Tibial nerve (tissue), 3 donors: Measurements from ENCODE around the gene CEP164.

Experiments used
- CTCF ChIP-seq, 5 experiments: fragments of 200-600 bp in 3 of 5; fragments of 450-650 bp in 2 of 5; sonication (generic) in 3 of 5; IDR thresholded peaks; one replicate each; pipeline ENCODE4 v1.5.1; 2016 to 2019; ENCODE audit warnings: antibody characterized with exemption in 5 of 5, mild to moderate bottlenecking in 3 of 5, moderate library complexity in 2 of 5
- POLR2A ChIP-seq, 2 donors: fragments of 450-650 bp; IDR thresholded peaks; one replicate each; pipeline ENCODE4 v1.6.1; 2017; ENCODE audit warnings: antibody characterized with exemption in 2 of 2, mild to moderate bottlenecking in 2 of 2, moderate library complexity in 2 of 2

- TF ChIP-seq POLR2A (IDR thresholded peaks at IDR 0.05): no peak
- no peak for TF ChIP-seq CTCF (IDR thresholded peaks at IDR 0.05)
These were observed 54.1 kb downstream of the CEP164 start for GRCh38 chr11:117381481-117382387.
